ENCODE measurements around the gene RNU7-1. TPM values are rescaled to one million over a fixed set of nuclear protein-coding genes. Genes with fewer than 3 reads are reported as not detected.
A peak's percentile ranks its signal among the peaks of the same experiment; 100 is the strongest.

RNU7-1 gene
- total RNA-seq, 4 donors from 2014 or later = not detected

- TF ChIP-seq, protein P1, sequence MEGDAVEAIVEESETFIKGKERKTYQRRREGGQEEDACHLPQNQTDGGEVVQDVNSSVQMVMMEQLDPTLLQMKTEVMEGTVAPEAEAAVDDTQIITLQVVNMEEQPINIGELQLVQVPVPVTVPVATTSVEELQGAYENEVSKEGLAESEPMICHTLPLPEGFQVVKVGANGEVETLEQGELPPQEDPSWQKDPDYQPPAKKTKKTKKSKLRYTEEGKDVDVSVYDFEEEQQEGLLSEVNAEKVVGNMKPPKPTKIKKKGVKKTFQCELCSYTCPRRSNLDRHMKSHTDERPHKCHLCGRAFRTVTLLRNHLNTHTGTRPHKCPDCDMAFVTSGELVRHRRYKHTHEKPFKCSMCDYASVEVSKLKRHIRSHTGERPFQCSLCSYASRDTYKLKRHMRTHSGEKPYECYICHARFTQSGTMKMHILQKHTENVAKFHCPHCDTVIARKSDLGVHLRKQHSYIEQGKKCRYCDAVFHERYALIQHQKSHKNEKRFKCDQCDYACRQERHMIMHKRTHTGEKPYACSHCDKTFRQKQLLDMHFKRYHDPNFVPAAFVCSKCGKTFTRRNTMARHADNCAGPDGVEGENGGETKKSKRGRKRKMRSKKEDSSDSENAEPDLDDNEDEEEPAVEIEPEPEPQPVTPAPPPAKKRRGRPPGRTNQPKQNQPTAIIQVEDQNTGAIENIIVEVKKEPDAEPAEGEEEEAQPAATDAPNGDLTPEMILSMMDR (IDR thresholded peaks at IDR 0.05) = no peak
- no peak for DNase-seq (ENCODE audit: low spot score)
- no peak for ATAC-seq (ENCODE audit: low FRiP score)
Measured at GRCh38 chr12:6935371-6936193, 8.0 kb upstream of the RNU7-1 start.

- TF ChIP-seq, protein P1 (IDR thresholded peaks at IDR 0.05) = no peak
Measured at GRCh38 chr12:6936194-6936635, 7.4 kb upstream of the RNU7-1 start.

GRCh38 chr12:6936636-6937480 lies 6.8 kb upstream of the RNU7-1 start:
- TF ChIP-seq, protein P1 (IDR thresholded peaks at IDR 0.05) = no peak
- ATAC-seq (ENCODE audit: low FRiP score) = no peak
- no peak for DNase-seq (ENCODE audit: low spot score)

More at GRCh38 chr12:6936194-6936635, 7.4 kb upstream of the RNU7-1 start:
- no peak for ATAC-seq (ENCODE audit: low FRiP score)
- DNase-seq (ENCODE audit: low spot score) = no peak

GRCh38 chr12:6937481-6938352 lies 5.9 kb upstream of the RNU7-1 start:
- ATAC-seq (ENCODE audit: low FRiP score) = peak; percentile 90
- TF ChIP-seq, protein P1 (IDR thresholded peaks at IDR 0.05) = peak in 1 of 3 donors; percentile 76
- no peak for DNase-seq (ENCODE audit: low spot score)

GRCh38 chr12:6938353-6939190 lies 5.0 kb upstream of the RNU7-1 start:
- TF ChIP-seq, protein P1 (IDR thresholded peaks at IDR 0.05) = no peak
- ATAC-seq (ENCODE audit: low FRiP score) (no peak), DNase-seq (ENCODE audit: low spot score) (no peak)

DNA sequence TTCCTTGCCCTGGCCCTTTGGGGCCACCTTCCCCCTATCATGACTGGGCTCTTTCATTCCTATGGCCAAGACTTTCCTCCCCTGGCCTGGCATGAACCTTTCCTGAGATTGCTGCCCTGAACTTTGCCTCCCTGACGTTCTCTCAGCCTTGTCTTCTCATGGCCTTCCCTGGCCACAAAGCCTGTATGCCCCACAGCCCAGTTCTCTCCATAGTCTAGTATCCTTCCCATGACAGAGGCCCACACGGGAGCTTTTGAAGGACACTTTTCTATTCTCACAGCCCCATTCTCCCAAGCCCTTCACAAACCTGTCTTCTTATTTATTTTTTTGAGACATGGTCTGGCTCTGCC lies 4.5 kb upstream of the RNU7-1 start:
- no peak for DNase-seq (ENCODE audit: low spot score)
- no peak for ATAC-seq (ENCODE audit: low FRiP score)
- TF ChIP-seq, protein P1 (IDR thresholded peaks at IDR 0.05) = no peak
